ENCODE data around the gene ACSL3.

DNA sequence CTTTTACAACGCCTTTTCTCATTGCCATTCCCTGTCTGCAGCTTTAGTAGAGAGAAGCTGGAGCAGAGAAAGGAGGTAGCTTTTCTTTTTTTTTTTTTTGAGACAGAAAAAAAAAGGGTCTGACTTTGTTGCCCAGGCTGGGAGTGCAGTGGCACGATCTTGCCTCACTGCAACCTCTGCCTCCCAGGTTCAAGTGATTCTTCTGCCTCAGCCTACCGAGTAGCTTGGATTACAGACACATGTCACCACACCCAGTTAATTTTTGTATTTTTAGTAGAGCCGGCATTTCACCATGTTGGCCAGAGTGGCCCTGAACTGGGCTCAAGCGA lies 25.0 kb upstream of the ACSL3 start:
- TF ChIP-seq, protein P1, sequence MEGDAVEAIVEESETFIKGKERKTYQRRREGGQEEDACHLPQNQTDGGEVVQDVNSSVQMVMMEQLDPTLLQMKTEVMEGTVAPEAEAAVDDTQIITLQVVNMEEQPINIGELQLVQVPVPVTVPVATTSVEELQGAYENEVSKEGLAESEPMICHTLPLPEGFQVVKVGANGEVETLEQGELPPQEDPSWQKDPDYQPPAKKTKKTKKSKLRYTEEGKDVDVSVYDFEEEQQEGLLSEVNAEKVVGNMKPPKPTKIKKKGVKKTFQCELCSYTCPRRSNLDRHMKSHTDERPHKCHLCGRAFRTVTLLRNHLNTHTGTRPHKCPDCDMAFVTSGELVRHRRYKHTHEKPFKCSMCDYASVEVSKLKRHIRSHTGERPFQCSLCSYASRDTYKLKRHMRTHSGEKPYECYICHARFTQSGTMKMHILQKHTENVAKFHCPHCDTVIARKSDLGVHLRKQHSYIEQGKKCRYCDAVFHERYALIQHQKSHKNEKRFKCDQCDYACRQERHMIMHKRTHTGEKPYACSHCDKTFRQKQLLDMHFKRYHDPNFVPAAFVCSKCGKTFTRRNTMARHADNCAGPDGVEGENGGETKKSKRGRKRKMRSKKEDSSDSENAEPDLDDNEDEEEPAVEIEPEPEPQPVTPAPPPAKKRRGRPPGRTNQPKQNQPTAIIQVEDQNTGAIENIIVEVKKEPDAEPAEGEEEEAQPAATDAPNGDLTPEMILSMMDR (conservative IDR thresholded peaks at IDR 0.05; ENCODE audit: low read length) = no peak
- no peak for TF ChIP-seq EZH2phosphoT487 (IDR thresholded peaks at IDR 0.05; ENCODE audit: borderline replicate concordance)

Measured in Loucy (cell line).